ENCODE results near the gene COL5A1. TPM values are rescaled to one million over a fixed set of nuclear protein-coding genes. Genes with fewer than 3 reads are reported as not detected.

Gene COL5A1
- total RNA-seq, 1 donor from 2014 or later, result 19.8 TPM

- peaks cover 21% of the 10 kb centered on the region for H3K27me3 Mint-ChIP-seq
- H3K4me1 Mint-ChIP-seq (ENCODE audit: low read depth), result no peaks in the 10 kb centered on the region
- TF ChIP-seq CTCF (IDR thresholded peaks at IDR 0.05; ENCODE audit: unreplicated experiment), result no peak
- no peaks in the 10 kb centered on the region for H3K36me3 Mint-ChIP-seq (ENCODE audit: insufficient read depth)
- H3K9me3 Mint-ChIP-seq (ENCODE audit: low read depth), result no peaks in the 10 kb centered on the region
- H3K4me3 Mint-ChIP-seq (ENCODE audit: low read depth), result no peak overlapping the region
- no peak for DNase-seq (ENCODE audit: low spot score, unreplicated experiment)
- no peak overlapping the region for H3K27ac Mint-ChIP-seq
Measured at GRCh38 chr9:134619983-134620661, 21.5 kb upstream of the COL5A1 start.

GRCh38 chr9:134620751-134621557 is 20.6 kb upstream of the COL5A1 start:
- TF ChIP-seq CTCF (IDR thresholded peaks at IDR 0.05; ENCODE audit: unreplicated experiment), result no peak
- Mint-ChIP-seq H3K27ac (no peak overlapping the region), H3K4me3 (ENCODE audit: low read depth) (no peak overlapping the region), H3K9me3 (ENCODE audit: low read depth) (no peaks in the 10 kb centered on the region), H3K4me1 (ENCODE audit: low read depth) (peaks cover 4% of the 10 kb centered on the region), H3K27me3 (peaks cover 27% of the 10 kb centered on the region), H3K36me3 (ENCODE audit: insufficient read depth) (no peaks in the 10 kb centered on the region)
- no peak for DNase-seq (ENCODE audit: low spot score, unreplicated experiment)

GRCh38 chr9:134621558-134622110 is 20.0 kb upstream of the COL5A1 start:
- TF ChIP-seq CTCF (IDR thresholded peaks at IDR 0.05; ENCODE audit: unreplicated experiment), result no peak
- Mint-ChIP-seq H3K4me3 (ENCODE audit: low read depth) (no peak overlapping the region), H3K4me1 (ENCODE audit: low read depth) (peaks cover 4% of the 10 kb centered on the region), H3K27me3 (peaks cover 27% of the 10 kb centered on the region), H3K27ac (no peak overlapping the region), H3K36me3 (ENCODE audit: insufficient read depth) (no peaks in the 10 kb centered on the region), H3K9me3 (ENCODE audit: low read depth) (no peaks in the 10 kb centered on the region)
- DNase-seq (ENCODE audit: low spot score, unreplicated experiment), result no peak

GRCh38 chr9:134622896-134623257 is 18.7 kb upstream of the COL5A1 start:
- no peak for DNase-seq (ENCODE audit: low spot score, unreplicated experiment)
- H3K9me3 Mint-ChIP-seq (ENCODE audit: low read depth), result no peaks in the 10 kb centered on the region
- peaks cover 34% of the 10 kb centered on the region for H3K27me3 Mint-ChIP-seq
- TF ChIP-seq CTCF (IDR thresholded peaks at IDR 0.05; ENCODE audit: unreplicated experiment), result no peak
- H3K4me1 Mint-ChIP-seq (ENCODE audit: low read depth), result peaks cover 4% of the 10 kb centered on the region
- H3K4me3 Mint-ChIP-seq (ENCODE audit: low read depth), result no peak overlapping the region
- H3K36me3 Mint-ChIP-seq (ENCODE audit: insufficient read depth), result no peaks in the 10 kb centered on the region
- H3K27ac Mint-ChIP-seq, result no peak overlapping the region

- peaks cover 30% of the 10 kb centered on the region for H3K27me3 Mint-ChIP-seq
- no peak overlapping the region for H3K4me3 Mint-ChIP-seq (ENCODE audit: low read depth)
- H3K27ac Mint-ChIP-seq, result no peak overlapping the region
- no peaks in the 10 kb centered on the region for H3K9me3 Mint-ChIP-seq (ENCODE audit: low read depth)
- peaks cover 4% of the 10 kb centered on the region for H3K4me1 Mint-ChIP-seq (ENCODE audit: low read depth)
- no peak for DNase-seq (ENCODE audit: low spot score, unreplicated experiment)
- no peaks in the 10 kb centered on the region for H3K36me3 Mint-ChIP-seq (ENCODE audit: insufficient read depth)
- TF ChIP-seq CTCF (IDR thresholded peaks at IDR 0.05; ENCODE audit: unreplicated experiment), result no peak
Measured at GRCh38 chr9:134623258-134624066, 18.1 kb upstream of the COL5A1 start.
